HTERT RPE-1 (cell line): ENCODE results near the gene CAMK2B.

ENCODE experiments used
- in situ Hi-C: fragments of 300-500 bp; cut with MboI; formaldehyde crosslinking; loops from 4 replicates; pipeline ENCODE4 v1.14.3; 2020; ENCODE audit warnings: low sequenced_read_pairs

The CAMK2B gene

DNA sequence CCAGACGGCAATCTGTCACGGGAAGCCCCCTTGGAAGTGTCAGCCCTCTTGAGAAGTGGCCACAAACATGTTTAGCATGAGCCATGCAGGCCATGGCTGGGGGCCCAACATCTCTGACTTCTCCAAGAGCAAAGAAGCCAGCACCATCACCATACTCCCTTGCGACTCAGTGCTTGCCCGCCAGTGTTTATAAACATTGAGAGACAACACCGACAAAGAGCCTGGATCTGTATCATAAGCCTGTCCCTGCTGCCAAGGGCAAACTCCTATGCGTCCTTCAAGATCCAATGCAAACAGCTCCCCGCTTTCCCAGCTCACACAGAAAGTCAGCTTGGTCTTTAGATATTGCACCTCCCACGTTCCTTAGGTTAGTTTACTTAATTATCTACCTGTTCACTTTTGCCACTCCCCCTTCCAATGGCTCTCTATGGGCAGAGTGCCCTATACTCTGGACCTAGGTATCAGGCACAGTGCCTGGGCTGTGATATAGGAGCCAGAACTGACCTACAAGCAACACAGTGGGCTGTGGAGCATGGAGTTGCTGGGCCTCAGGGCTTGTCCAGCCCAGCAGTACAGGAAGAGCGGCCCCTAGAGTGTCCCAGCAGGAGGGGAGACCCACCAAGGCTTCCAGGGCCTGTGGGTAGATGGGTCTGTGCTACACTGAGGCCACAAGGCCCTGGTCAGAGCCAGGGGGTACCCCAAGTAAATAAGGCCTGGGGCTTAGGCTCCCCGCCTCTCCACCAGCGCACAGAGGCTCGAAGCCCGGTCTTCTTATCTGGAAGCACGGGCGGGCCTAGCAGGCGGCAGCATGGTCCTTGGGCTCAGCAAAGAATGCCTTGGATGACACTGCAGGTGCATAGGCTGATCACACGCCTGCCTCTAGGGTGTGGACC is 37.7 kb downstream of the CAMK2B start:
- in situ Hi-C loops: no loop called here

DNA sequence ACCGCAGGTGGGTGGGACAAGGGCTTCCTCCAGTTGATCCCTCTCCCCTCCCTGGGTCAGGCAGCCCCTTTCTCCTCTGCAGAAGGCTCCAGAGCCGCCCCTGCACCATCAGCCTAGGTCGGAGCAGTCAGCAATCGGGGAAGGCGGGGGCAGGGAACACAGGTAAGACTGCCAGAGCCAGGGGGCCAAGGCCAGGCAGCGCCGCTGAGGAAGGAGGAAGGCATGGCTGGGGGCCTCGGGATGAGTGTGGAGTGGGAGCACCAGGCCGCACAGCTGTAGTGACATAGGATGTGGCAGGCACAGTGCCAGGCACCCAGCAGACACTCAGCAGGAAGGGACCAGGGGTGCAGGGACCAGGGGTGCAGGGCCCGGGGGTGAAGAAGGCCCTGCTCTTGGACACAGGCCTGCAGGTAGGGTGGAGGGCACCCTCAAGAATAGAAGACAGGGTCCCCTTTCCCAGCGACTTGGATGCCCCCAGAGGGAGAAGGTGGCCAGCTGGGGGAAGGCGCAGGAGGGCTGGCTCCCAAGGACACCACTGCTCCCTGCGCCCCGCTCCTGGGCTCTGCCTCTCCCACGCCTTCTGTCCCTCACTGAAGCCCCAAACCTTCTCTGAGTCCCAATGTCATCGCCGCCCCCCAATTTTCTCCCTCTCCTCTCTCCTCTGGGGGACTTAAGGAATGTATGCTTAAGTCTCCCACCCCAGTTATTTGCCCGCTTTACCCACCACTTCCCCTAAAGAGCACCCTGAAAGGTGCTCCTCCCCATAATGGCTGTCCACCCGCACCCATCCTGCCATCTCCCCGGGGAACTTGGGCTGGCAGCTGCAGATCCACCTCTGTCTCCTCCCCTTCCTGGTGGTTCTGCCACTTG is 38.5 kb downstream of the CAMK2B start:
- in situ Hi-C loops: no loop called here

DNA sequence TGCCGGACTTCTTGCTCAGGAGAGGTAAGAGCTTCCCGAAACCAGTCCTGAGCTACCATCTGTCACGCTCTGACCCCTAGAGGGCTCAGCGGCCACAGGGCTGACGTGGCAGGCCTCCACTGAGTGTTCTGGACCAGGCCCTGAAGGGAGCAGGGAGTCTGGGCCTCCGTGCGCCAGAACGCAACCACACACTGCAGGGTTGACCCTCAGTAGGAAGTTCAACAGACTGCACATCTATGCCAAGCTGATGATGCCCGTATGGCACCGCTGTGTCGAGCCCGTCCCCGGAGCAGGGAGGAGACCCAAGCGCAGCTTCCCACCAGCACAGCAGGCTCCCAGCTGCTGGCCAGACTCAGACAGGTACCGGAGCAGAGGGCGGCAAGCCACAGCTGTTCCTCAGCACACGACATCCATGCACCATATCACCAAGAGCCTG is 39.2 kb downstream of the CAMK2B start:
- in situ Hi-C loops: no loop called here

DNA sequence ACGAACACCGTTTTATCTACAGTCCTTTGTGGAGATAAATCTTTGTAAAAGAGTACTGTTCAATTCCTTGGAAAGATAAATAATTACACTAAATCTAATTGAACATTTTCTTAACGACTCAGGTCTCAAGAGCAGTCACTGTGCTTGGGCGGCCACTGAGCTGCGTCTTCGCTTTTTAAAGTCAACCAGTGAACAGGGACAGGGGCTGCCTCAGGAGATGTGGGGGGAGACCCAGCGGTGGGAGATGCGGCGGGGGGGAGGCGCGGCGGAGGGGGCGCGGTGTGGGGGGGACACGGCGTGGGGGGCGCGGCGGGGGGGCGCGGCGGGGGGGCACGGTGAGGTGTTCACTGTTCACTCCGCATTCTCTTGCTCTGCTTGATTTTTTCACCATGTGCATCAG is 39.8 kb downstream of the CAMK2B start:
- in situ Hi-C loops: no loop called here

DNA sequence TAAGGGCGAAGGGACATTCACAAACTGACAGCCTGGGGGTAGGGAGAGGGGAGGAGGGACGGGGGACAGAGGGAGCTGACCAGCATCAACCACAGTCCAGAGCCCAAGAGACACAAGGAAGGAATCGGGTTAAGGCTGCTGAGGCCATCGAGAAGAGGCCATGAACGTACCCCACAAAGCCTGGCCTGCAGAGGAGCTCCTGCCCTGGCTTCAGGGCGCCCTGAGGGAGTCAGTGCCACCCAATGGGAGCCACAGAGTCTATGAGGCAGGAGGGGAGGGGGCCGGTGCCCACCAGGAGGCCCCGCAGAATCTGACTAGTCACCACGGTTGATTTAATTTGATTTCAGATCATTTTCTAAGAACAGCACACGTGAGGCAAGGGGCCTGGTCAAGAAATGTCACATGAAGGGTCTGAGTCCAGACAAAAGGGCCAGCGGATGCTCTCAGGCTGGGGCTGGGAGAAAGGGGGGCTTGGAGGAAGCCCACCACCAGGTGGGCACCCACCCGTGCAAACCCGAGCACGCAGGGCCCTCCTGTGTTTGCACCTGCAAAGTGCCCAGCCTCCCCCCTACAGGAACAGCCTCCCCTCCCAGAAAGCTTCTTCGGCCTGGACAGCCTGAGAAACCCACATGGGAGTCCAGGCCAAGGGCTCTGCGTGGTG is 40.4 kb downstream of the CAMK2B start:
- in situ Hi-C loops: no loop called here

DNA sequence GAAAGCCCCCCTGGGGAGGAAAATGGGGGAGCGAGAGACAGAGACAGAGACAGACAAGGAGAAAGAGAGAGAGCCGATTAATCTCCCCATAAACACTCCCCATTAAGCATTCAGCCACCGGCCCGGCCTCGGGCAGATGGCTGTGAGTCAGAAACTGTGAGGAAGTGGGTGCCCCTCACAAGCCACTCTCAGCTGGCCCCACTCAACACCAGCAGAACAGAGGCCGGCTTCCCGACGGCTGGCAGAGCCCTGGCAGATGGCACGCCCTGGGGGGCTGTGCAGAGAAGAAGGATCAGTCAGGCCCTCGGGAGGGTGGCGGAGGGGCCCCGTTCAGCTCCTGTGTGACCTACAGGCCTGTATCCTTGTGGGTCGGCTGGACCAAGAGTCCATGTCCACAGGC is 41.2 kb downstream of the CAMK2B start:
- in situ Hi-C loops: no loop called here

DNA sequence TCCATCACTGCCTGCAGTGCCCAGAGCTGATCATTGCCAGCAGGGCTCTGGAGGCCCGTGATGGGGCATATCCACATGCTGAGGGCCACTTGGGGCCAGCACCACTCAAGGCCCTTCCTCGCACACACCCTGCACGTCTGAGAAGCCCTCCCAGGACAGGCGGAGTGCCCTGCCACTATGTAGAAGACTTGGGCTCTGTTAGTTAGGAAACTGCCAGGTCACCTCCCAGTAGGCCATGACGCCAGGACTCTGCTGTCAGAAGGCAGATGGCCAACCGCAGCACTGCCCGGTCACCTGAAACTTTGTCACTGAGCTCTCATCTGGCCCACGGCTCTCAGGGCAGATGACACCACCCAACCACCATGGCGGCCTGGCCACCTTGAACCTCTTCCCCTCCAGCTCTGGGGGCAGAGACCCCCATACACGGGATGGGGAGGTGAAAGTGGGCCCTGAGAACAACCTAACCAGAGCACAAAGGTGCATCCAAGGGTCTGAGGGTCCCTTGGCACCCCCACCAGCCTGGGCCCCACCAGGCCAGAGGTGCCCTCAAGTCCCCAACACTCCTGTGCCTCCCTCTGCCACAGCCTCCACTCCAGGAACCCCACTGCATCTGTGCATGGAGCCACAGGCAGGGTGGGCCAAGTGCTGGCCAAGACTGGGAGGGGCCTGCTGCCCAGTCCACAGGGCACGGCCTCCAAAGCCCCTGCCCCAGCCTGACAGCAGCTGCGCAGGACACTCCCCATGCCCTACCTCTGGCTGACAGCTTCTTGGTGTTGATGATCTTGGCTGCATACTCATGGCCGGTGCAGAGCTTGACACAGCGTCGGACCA is 41.8 kb downstream of the CAMK2B start:
- in situ Hi-C loops: no loop called here

DNA sequence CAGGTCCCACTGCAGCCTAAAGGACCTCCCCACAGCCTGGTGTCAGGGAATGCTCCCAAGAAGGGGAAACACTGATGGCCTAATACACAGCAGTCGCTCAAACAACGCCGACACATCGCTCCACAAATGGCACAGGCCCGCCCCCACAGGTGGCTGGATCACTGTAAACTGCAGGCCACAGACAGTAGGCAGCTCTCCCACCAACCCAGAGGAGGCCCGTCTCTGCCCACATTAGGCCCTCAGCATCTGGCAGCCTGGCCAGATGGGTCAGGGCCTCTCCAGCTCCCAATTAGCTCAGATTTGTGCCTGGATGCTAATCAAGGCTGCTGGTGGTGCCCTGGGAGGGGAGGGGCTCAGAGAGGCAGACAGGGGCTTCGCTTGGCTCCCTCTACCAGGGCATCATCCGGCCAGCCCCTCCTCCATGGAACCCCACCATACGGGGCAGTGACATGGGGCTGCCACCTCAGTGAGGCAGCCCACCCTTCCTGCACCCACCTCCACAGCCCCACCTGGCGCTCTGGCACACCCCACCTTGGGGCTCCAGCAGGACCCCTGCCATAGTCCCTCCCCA is 42.7 kb downstream of the CAMK2B start:
- in situ Hi-C loops: no loop called here

DNA sequence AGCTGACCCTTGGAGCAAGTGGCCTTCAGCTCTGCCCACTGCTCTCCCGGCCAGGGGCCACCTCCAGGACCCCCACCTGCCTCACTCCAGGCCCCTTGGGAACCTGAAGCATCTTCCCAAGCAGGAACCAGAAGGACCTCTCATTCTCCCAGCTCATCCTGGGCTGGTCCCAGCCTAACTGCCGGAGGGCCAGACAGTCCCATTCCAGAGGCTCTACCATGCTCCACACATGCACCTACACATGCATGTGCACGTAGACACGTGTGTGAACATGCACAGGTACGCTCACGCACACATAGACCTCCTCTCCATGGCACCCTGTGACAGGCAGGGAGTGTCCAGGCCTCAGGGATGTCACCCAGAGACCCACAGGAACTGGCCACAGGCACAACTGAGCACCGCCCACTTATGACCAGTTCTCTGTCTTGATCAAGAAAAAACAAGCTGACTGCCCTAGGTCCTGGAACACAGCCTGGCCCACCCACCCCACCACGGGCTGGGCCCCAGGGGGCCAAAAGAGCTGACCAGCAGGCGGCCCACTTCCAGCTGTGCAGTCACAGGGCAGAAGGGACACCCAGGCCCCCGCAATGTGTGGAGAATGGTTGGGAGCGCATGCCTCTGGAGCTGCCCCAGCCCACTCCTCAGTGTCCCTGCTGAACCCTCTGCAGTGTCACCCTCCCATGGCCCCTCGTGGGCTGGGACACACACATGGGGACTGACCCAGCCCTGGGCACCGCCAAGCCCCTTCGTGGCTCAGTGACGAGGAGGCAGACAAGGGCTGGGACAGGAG is 43.4 kb downstream of the CAMK2B start:
- in situ Hi-C loops: no loop called here

DNA sequence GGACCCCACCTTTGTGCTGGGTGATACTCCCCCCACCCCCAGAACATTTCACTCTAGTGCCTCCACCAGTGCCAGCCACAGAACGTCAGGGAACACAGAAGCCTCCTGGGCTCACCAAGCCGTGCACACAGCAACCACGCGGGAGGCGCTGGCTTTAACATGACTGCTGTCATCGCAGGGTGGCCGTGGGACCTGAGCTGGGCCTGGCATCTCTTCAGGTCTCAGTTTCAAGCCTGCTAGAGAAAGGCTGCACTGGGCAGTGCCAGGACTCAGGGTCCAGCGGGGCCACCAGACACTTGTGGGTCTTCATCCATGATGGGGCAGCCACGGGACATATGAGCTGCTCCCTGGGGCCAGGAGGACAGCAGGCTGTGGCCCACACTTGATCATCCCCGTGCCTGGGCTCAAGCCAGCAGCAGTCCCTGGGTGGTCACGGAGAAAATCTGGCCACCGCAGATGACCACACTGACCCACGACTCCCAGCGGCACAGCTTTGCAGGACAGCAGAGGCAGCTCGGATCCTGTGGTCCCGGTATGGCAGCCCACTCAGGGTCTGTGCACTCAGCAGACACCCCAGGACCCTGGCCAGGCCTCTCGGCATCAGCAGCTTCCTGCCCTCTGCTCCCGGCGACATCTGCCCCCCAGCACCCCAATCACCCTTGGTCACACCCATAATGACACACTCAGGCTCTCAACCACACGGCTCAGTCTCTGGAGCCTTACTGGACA is 44.2 kb downstream of the CAMK2B start:
- in situ Hi-C loops: no loop called here

DNA sequence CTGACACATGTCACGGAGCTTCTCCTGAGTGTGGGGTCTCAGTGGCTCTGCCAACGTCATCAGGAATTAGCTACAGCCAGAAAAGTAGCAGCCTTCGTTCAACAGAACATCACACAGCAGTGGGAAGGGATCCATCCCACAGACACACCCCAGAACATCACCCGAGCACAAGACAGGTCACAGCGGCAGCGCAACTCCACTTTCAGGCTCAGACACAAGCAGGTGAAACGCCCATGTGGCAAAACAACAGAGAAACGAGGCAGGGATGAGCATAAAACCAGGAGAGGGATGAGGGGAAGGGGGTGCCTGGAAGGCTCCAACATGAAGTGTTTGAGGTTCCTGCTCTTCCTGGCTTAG is 44.8 kb downstream of the CAMK2B start:
- in situ Hi-C loops: no loop called here

DNA sequence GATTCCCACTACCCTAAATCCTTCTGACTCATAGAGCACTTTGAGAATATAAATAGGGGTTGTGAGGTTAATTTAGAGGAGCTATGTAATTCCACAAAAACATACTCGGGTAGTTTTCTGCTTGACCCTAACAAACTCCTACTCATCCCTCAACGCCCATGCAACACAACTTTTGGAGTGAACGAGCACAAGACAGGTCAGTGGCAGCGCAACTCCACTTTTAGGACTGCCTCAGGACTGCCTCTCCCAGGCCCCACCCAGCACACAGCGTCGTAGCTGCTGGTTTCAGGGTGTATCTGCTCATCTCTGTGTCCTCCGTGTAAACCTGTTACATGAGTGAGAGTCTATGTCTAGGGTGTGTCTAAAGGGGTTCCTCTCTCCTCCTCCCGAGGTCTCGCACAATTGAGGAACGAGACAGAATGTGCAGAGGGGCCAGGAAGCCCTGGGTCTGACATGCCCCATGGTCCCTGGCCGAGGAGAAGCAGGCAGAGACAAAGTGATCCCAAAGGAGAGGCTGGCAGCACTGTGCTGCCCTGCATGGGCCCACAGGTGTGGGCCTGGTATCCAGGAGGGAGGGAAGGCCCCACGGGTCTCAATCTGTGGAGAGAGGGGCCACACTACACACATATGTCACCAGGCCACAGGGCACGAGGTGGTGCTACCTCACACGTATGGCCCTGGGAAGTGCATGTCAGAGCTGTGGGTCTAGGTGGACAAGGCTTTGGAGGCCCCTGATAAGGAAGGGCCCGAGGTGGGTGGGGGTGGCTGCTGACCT is 45.5 kb downstream of the CAMK2B start:
- in situ Hi-C loops: no loop called here

DNA sequence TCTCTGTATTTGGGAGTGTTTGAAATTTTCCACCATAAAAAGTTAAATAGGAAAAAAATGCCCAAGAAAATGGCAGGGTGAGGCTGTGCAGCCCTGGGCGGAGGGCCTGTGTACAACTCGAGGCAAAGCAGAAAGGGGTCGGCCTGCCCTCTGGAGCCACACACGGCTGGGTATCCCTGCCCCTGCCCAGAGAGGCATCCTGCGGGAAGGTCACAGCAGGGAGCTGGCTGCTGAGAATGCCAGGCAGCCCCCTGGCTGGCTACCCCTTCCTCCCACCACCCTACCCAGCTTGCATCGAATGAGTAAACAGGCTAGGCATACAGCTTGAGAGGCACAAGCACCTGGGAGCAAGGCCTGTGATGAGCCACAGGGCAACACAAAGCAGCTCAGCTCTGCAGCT is 46.1 kb downstream of the CAMK2B start:
- in situ Hi-C loops: no loop called here

DNA sequence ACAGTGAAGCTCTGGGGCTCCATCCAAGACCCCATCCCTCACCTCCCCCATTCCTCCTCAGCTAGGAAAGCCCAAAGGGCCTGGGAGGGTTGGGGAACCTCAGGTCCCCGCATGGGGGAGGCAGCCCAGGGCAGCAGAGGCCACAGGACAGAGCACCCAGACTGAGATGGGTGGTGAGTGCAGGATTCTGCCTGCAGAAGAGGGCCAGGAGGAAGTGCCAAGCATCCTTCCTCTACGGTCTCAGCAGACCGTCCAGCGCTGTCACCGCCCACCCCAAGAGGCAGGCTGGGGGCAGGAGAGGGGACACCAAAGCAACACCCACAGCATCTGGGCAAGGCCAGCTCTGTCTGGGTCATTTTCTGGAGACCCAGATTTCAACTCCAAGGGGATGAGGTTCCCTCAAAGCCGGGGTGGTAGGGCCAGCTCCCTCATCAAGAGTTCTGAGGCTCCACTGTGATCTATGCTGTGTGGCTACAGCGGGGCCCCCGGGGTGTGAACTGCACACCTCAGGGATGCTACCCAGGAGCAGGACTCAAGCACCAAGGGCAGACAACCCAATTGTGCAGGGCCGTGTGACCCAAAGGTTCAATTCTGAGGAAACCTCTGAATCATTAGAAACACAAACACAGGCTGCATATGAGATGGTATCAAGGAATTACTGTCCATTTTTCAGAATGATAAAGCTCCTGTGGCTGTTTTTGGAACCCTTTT is 46.8 kb downstream of the CAMK2B start:
- in situ Hi-C loops: no loop called here

DNA sequence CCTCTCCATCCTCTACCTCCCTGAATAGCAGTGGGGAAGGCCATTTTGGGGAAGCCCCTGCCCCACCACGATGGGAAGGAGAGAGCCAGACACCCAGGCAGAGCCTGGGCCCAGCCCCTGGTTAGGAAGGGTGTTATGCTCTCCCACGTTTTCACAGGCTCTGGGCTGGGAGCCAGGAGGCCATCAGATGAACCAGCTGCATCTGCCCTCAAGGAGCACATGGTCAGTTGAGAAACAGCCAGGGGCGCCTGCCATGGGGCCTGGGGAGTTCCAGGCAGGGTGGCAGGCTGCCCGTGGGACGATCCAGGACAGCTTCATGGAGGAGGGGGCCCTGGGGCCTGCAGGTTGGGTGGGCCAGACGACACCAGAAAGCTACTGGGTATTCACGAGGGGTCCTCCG is 47.5 kb downstream of the CAMK2B start:
- in situ Hi-C loops: no loop called here

DNA sequence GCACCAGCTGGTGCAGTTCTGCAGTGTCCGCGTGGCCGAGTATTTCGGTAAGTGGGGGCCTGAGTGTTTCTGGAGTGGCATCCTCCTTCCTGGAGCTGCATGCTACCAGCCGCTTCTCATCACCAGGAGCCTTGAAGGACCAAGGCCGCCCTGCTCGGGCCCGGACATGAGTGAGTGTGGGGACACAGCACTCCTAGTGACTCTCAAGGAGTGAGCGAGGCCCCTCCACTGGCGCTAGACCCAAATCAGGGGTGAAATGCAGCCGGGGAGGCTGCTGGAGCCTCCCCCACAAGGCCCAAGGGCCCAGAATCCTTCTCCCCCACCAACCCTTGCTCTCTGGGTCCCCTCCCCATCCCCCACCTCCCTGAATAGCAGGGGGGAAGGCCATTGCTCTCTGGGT is 48.0 kb downstream of the CAMK2B start:
- in situ Hi-C loops: no loop called here

DNA sequence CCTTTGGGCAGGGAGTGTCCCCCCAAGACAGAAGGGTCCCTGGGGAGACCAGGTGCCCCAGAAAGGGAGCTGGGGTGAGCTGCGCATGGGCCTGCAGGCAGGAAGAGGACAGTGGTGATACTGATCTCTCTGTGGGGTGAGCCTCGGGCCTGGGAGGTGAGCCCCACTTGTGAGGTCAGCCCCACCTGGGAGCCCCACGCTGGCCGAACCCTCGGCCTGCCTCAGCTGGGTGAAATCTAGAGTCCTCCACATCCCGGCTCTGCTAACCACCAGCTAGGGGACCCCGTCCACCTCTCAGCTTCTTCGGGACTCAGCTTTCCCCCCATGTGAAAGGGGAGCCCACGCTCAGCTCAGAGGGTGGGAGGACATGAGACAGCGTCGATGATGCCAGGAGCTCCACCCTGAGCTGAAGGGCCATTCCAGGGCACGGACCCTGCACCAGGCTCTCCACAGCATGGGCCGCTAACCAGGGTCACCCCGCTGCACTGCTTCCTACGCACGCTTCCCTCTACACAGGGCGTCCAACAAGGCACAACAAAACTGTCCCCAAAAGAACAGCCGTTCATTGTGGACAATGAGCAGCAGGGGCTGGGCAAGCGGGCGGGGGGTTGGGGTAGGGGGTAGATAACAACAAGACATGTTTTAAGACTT is 48.7 kb downstream of the CAMK2B start:
- in situ Hi-C loops: no loop called here
